GM13977 (cell line): Measurements from ENCODE around the gene SLFN5.
"Not testable (repeated sequence)": the region's sequence is repeated elsewhere in the genome, so short reads cannot be mapped to it uniquely, and the experiment has no call there.

Experiments
- DNase-seq: peaks from one replicate; pipeline ENCODE4 v3.0.0; 2012; ENCODE audit warnings: low spot score
- CTCF ChIP-seq: IDR thresholded peaks from 2 replicates; pipeline ENCODE4 v1.5.1; 2012; ENCODE audit warnings: mild to moderate bottlenecking, control low read depth; ENCODE audit not compliant: insufficient read depth; ENCODE audit errors: extremely low read depth, missing control alignments
- in situ Hi-C: fragments of 300-500 bp; cut with MboI; formaldehyde crosslinking; loops from one replicate; pipeline ENCODE4 v1.12.0; 2022; ENCODE audit warnings: low sequenced_read_pairs, low pct_unique_long_range_greater_than_20kb, mixed read lengths, inconsistent platforms; ENCODE audit not compliant: unreplicated experiment

SLFN5 gene

DNA sequence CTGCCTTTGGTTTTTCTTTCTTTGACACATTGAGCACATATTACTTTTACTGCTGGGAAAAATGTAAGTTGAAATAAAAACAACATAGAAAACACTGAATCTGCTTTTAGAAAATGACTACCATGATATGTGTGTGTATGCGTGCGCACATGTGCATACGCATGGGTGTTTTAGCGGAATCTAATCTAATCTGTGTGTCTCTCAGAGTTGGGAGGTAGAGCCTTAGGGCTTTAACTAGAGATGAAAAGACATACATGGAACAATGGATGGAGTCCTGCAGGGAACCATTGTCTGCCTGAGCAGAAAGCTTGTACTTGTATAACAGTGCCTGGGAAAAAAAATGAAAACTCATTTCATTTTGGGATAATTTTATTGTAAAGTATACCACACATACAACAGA lies 12.4 kb downstream of the SLFN5 start:
- no peak for DNase-seq
- in situ Hi-C loops = no loop called here
- no peak for TF ChIP-seq CTCF

GRCh38 chr17:35256629-35257028 lies 13.8 kb downstream of the SLFN5 start:
- no peak for TF ChIP-seq CTCF
- DNase-seq = no peak
- in situ Hi-C loops = no loop called here

GRCh38 chr17:35257208-35257659 lies 14.4 kb downstream of the SLFN5 start:
- in situ Hi-C loops = no loop called here
- TF ChIP-seq CTCF = no peak
- DNase-seq = no peak

- in situ Hi-C loops = no loop called here
- no peak for TF ChIP-seq CTCF
- no peak for DNase-seq
These were observed 16.1 kb downstream of the SLFN5 start for GRCh38 chr17:35259001-35259400.

DNA sequence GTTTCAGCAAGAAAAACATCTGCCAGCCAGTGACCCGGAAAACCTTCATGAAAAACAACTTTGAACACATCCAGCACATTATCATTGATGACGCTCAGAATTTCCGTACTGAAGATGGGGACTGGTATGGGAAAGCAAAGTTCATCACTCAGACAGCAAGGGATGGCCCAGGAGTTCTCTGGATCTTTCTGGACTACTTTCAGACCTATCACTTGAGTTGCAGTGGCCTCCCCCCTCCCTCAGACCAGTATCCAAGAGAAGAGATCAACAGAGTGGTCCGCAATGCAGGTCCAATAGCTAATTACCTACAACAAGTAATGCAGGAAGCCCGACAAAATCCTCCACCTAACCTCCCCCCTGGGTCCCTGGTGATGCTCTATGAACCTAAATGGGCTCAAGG lies 22.2 kb downstream of the SLFN5 start:
- TF ChIP-seq CTCF = no peak
- no peak for DNase-seq
- in situ Hi-C loops = no loop called here

DNA sequence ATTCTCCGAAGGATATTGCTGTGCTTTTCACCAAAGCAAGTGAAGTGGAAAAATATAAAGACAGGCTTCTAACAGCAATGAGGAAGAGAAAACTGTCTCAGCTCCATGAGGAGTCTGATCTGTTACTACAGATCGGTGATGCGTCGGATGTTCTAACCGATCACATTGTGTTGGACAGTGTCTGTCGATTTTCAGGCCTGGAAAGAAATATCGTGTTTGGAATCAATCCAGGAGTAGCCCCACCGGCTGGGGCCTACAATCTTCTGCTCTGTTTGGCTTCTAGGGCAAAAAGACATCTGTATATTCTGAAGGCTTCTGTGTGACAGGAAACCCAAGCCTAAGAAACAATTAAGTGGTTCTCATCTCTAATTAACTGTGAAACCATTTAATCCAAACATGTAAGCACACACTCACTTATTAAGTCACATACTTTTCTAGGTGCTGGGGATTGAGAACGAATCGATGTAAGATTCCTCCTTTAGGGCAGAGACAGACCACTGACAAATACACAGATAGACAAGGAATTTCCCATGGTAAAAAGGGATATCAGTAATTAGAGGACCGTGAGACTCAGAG lies 22.8 kb downstream of the SLFN5 start:
- no peak for DNase-seq
- in situ Hi-C loops = no loop called here
- no peak for TF ChIP-seq CTCF

- in situ Hi-C loops, DNase-seq: not testable (repeated sequence)
These were observed 31.5 kb downstream of the SLFN5 start for GRCh38 chr17:35274167-35275066.

DNA sequence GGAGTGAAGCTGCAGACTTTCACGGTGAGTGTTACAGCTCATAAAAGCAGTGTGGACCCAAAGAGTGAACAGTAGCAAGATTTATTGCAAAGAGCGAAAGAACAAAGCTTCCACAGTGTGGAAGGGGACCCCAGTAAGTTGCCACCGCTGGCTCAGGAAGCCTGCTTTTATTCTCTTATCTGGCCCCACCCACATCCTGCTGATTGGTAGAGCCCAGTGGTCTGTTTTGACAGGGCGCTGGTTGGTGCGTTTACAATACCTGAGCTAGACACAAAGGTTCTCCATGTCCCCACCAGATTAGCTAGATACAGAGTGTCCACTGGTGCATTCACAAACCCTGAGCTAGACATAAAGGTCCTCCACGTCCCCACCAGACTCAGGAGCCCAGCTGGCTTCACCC lies 35.6 kb downstream of the SLFN5 start:
- in situ Hi-C loops, DNase-seq: not testable (repeated sequence)

GRCh38 chr17:35278876-35279275 lies 36.0 kb downstream of the SLFN5 start:
- in situ Hi-C loops, DNase-seq: not testable (repeated sequence)
